Upper lobe of right lung (tissue), 1 donor: Measurements from ENCODE around the gene IKZF1. TPM values are rescaled to one million over a fixed set of nuclear protein-coding genes. Genes with fewer than 3 reads are reported as not detected.

Source experiments
- ATAC-seq: fragments of 200-7000 bp; cut with Tn5 transposase; one replicate; pipeline ENCODE4 v1.9.1; 2020; ENCODE audit warnings: mild to moderate bottlenecking, moderate library complexity
- DNase-seq: peaks from one replicate; pipeline ENCODE4 v3.0.0-alpha.2; 2020
- H3K27ac ChIP-seq: fragments of 200-600 bp; one replicate; pipeline ENCODE4 v1.8.0; 2022
- H3K27me3 ChIP-seq: fragments of 200-600 bp; one replicate; pipeline ENCODE4 v1.8.0; 2022; ENCODE audit warnings: mild to moderate bottlenecking
- H3K36me3 ChIP-seq: fragments of 200-600 bp; one replicate; pipeline ENCODE4 v1.8.0; 2022
- H3K4me1 ChIP-seq: fragments of 200-600 bp; one replicate; pipeline ENCODE4 v1.8.0; 2022
- H3K4me3 ChIP-seq: fragments of 200-600 bp; one replicate; pipeline ENCODE4 v1.8.0; 2022; ENCODE audit warnings: mild to moderate bottlenecking
- H3K9me3 ChIP-seq: fragments of 200-600 bp; one replicate; pipeline ENCODE4 v1.8.0; 2022
- intact Hi-C: fragments of 100-400 bp; cut with DNase I; formaldehyde crosslinking; loops from one replicate; pipeline ENCODE4 v1.11.0; 2022
- total RNA-seq: library from RNA; stranded (reverse); fragmentation: NEBNext Ultra II Directional; extraction: Animal tissue kit (Norgen Biotek cat#: 25700); gene quantifications from one replicate; pipeline ENCODE4 v1.2.1, GENCODE V29; 2021
- TF ChIP-seq, protein P1 (sequence below): fragments of 200-600 bp; IDR thresholded peaks from one replicate; pipeline ENCODE4 v1.8.0; 2022; ENCODE audit warnings: antibody characterized with exemption
- donor health status: DM: no; HTN: yes; CAD: no; lungs with severe emphysema.

IKZF1 gene
- total RNA-seq, 1 donor from 2014 or later: 41.4 TPM

DNA sequence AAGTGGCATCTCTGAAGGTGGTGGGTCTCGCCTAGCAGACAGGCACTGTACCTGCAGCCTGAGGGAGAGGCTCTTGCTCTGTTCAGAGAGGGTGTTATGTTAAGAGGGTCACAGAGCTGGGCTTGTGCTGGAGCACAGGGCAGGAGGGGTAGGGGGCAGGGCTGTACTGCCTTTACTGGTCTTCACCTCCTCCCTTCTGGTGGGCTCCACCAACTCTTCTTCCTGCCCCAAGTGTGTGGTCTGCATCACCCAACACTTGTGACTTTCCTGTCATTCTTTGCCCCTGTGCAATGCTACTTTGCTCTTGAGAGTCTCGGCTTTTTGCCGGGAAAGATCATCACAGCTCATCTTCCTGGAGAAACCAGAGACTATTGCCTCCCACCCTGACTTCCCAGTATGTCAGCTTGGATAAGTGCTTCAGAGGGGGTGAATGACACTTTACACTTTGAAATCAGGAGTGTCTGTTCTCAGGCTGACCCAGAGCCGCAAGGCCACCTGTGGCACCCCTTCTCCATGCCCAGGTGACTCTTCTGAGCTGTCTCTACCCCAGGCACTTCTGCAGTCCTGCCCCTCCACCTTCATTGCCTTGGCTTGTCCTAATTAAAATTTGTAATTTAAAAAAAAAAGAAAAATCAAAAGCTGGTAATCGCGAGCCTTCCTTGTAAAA, 38.4 kb upstream of the IKZF1 start:
- intact Hi-C loops: no loop called here

DNA sequence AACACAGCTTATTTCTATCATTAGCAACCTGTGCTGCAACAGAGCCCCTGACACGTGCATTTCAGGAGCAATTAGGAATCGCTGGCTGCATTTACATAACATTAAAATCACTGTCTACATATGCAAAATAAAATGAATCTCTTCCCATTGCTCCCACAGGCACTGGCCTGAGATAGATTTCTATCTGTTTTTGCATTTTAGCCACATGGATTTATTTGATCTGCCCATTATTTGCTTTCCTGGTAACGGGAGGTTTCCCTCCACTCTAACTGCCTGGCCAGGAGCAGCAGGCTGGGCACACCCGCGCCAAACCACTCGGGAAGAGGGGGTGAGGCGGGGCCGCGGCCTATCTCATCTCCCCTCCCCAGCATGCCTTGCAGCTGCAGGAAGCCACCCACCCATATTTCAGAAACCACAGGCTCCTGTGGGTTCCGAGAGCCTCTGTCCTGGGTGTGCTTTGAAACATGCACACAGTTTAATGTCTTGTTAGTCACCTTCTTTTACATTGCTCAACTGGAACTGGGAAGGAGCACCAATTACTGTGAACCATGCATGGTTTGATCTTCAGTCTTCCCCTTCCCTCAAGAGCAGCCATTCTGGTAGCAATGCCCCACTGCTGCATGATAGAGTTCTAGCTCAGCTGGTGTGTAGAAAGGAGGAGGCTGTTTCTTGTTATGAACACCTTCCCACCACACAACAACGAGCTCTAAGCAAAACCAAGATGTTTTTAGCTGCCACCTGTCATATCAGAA, 37.7 kb upstream of the IKZF1 start:
- Histone ChIP-seq H3K36me3 (no peaks in the 10 kb centered on the region), H3K27me3 (no peaks in the 10 kb centered on the region), H3K9me3 (no peaks in the 10 kb centered on the region), H3K27ac (peak overlapping the region; percentile 65), H3K4me3 (no peak overlapping the region), H3K4me1 (peaks cover 6% of the 10 kb centered on the region)
- ATAC-seq: peak; percentile 87
- TF ChIP-seq, protein P1, sequence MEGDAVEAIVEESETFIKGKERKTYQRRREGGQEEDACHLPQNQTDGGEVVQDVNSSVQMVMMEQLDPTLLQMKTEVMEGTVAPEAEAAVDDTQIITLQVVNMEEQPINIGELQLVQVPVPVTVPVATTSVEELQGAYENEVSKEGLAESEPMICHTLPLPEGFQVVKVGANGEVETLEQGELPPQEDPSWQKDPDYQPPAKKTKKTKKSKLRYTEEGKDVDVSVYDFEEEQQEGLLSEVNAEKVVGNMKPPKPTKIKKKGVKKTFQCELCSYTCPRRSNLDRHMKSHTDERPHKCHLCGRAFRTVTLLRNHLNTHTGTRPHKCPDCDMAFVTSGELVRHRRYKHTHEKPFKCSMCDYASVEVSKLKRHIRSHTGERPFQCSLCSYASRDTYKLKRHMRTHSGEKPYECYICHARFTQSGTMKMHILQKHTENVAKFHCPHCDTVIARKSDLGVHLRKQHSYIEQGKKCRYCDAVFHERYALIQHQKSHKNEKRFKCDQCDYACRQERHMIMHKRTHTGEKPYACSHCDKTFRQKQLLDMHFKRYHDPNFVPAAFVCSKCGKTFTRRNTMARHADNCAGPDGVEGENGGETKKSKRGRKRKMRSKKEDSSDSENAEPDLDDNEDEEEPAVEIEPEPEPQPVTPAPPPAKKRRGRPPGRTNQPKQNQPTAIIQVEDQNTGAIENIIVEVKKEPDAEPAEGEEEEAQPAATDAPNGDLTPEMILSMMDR: no peak
- intact Hi-C loops: no loop called here
- DNase-seq: peak; percentile 72

More for the DNA sequence above, 38.4 kb upstream of the IKZF1 start:
- Histone ChIP-seq H3K27ac (no peak overlapping the region), H3K9me3 (no peaks in the 10 kb centered on the region), H3K4me3 (no peak overlapping the region), H3K27me3 (no peaks in the 10 kb centered on the region), H3K36me3 (no peaks in the 10 kb centered on the region), H3K4me1 (peaks cover 6% of the 10 kb centered on the region)
- peak; percentile 20 for ATAC-seq
- TF ChIP-seq, protein P1: no peak
- DNase-seq: no peak

DNA sequence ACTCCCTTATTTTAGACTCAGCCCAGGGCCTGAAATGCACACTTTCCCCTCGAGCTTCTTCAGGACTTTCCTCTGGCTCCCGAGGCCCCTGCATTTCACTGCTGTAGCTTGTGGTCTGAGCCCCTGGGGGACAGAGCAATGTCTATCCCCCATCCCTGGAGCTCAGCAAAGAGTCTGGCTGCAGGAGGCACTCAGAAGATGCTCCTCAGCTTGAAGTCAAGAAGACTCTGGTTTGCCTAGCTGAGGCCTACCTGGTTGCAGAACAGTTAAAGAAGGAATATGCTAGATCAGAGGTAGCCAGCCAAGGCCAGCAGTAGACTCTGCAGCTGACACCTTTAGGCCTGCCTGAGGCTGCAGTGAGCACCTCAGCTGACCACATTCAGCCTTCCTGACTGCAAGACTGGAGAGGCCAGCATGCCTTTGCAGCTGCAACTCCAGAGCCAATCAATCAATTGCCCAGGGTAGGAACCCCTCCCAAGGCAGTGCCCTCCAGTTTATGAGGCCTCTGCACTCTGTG, 36.9 kb upstream of the IKZF1 start:
- H3K4me1 ChIP-seq: peaks cover 6% of the 10 kb centered on the region
- no peaks in the 10 kb centered on the region for H3K9me3 ChIP-seq
- H3K36me3 ChIP-seq: no peaks in the 10 kb centered on the region
- H3K27me3 ChIP-seq: no peaks in the 10 kb centered on the region
- ATAC-seq: no peak
- H3K27ac ChIP-seq: peak overlapping the region; percentile 65
- no peak for DNase-seq
- TF ChIP-seq, protein P1: no peak
- intact Hi-C loops: no loop called here
- no peak overlapping the region for H3K4me3 ChIP-seq

DNA sequence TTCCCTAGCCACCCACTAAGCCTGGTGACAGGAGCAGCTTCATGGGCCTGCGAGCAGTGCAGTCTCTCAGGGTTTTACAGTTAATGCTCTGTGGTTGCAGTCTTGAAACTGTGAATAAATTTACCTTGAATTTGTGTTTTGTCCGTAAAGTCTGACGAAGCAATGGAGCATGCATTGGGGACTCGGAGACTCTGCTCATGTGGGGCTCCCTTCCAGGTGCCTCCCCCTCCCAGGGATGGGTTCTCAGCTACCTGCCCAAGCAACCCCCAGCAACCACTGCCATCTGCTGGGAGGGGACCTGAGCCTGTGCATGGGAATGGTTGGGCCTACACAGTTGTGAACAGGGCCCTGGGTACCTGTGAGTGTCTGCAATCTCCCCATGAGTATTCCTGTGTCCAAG, 36.3 kb upstream of the IKZF1 start:
- peak overlapping the region; percentile 65 for H3K27ac ChIP-seq
- TF ChIP-seq, protein P1: no peak
- peaks cover 6% of the 10 kb centered on the region for H3K4me1 ChIP-seq
- no peak overlapping the region for H3K4me3 ChIP-seq
- DNase-seq (no peak), ATAC-seq (no peak)
- H3K9me3 ChIP-seq: no peaks in the 10 kb centered on the region
- H3K27me3 ChIP-seq: no peaks in the 10 kb centered on the region
- H3K36me3 ChIP-seq: no peaks in the 10 kb centered on the region
- intact Hi-C loops: no loop called here

DNA sequence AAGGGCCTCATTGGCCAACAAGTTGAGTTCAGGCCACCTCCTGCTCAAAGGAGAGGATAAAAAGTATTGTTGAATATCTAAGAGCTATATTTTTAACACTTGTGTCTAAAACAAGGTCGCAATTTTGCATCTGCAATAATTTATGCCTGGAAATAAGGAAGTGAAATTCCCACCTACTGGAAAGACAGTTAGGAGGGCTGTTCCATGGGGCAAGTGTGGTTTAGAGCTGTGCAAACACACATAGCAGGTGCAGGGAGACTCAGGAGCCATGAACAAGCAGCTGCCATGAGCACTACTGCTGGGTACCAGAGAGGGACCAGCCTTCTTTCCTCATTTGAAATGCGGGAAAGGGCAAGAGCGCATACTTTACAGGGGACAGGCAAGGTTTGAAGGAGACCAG, 35.5 kb upstream of the IKZF1 start:
- H3K27ac ChIP-seq: peak overlapping the region; percentile 65

More for the DNA sequence above, 35.5 kb upstream of the IKZF1 start:
- H3K36me3 ChIP-seq: no peaks in the 10 kb centered on the region
- peaks cover 6% of the 10 kb centered on the region for H3K4me1 ChIP-seq
- TF ChIP-seq, protein P1: no peak
- DNase-seq (no peak), ATAC-seq (no peak)
- H3K4me3 ChIP-seq: no peak overlapping the region
- H3K27me3 ChIP-seq: no peaks in the 10 kb centered on the region
- intact Hi-C loops: no loop called here
- no peaks in the 10 kb centered on the region for H3K9me3 ChIP-seq
